Upper lobe of left lung (tissue), 6 donors: ENCODE measurements around the gene GNG7. TPM values are rescaled to one million over a fixed set of nuclear protein-coding genes. Genes with fewer than 3 reads are reported as not detected.
"Not testable (repeated sequence)": the region's sequence is repeated elsewhere in the genome, so short reads cannot be mapped to it uniquely, and the experiment has no call there.

ENCODE experiments used
- ATAC-seq, 2 donors: fragments of 200-7000 bp; cut with Tn5 transposase; one replicate each; pipeline ENCODE4 v1.9.1; 2022; ENCODE audit warnings: mild to moderate bottlenecking in 2 of 2, moderate library complexity in 2 of 2; ENCODE audit not compliant: low FRiP score in 2 of 2
- DNase-seq, 2 donors: peaks; one replicate each; pipeline ENCODE4 v3.0.0-alpha.2; 2019 to 2020
- H3K27ac ChIP-seq, 4 donors: fragments of 200-600 bp; sonication (generic); one replicate each; pipeline ENCODE4 v1.5.1; 2016 to 2019
- H3K27me3 ChIP-seq, 4 donors: fragments of 200-600 bp; sonication (generic); one replicate each; pipeline ENCODE4 v1.5.1; 2017 to 2019
- H3K36me3 ChIP-seq, 4 donors: fragments of 200-600 bp; sonication (generic); one replicate each; pipeline ENCODE4 v1.5.1; 2016 to 2019
- H3K4me1 ChIP-seq, 4 donors: fragments of 200-600 bp; sonication (generic); one replicate each; pipeline ENCODE4 v1.5.1; 2018 to 2019
- H3K4me3 ChIP-seq, 4 donors: fragments of 200-600 bp; sonication (generic); one replicate each; pipeline ENCODE4 v1.5.1; 2017 to 2019; ENCODE audit warnings: mild to moderate bottlenecking in 2 of 4, moderate library complexity in 1 of 4
- H3K9me3 ChIP-seq, 4 donors: fragments of 200-600 bp; sonication (generic); one replicate each; pipeline ENCODE4 v1.5.1; 2018 to 2019
- CTCF ChIP-seq, 6 experiments: fragments of 450-650 bp in 4 of 6; fragments of 200-600 bp in 2 of 6; sonication (generic) in 2 of 6; IDR thresholded peaks; one replicate each; pipeline ENCODE4 v1.5.1; 2016 to 2019; ENCODE audit warnings: antibody characterized with exemption in 6 of 6
- EP300 ChIP-seq, 4 donors: sonication (generic); formaldehyde crosslinking; IDR thresholded peaks; one replicate each; pipeline ENCODE4 v1.5.1; 2017; ENCODE audit warnings: antibody characterized with exemption in 4 of 4, control low read depth in 2 of 4
- POLR2A ChIP-seq, 4 donors: fragments of 450-650 bp; IDR thresholded peaks; one replicate each; pipeline ENCODE4 v1.5.1; 2016 to 2017; ENCODE audit warnings: antibody characterized with exemption in 4 of 4, mild to moderate bottlenecking in 2 of 4
- POLR2AphosphoS5 ChIP-seq, 2 donors: sonication (generic); formaldehyde crosslinking; IDR thresholded peaks; one replicate each; pipeline ENCODE4 v1.5.1; 2017; ENCODE audit warnings: antibody characterized with exemption in 2 of 2
- WGBS, 2 donors: methylation state at CpG; one replicate each; pipeline ENCODE4 v1.1.5; 2017 to 2018; 5-methylcytosine and 5-hydroxymethylcytosine counted together
- total RNA-seq, 6 donors: library from RNA; depleted of rRNA in 4 of 6; stranded (reverse); fragments of >200 nt in 4 of 6; gene quantifications; one replicate each; pipeline versions ENCODE4 v1.1.0 to v1.2.1, GENCODE V29; 2016 to 2021
- donor health status: DM: no; HTN: no; CAD: no; lungs with moderate emphysema.
- donor health status: DM: no; HTN: yes; CAD: no; lungs with severe emphysema.

The GNG7 gene
- total RNA-seq, 6 donors from 2014 or later: 3.5 to 7.7 (median 7.1) TPM

GRCh38 chr19:2608602-2608922 lies 93.9 kb downstream of the GNG7 start:
- no peak for DNase-seq
- ATAC-seq: no peak
- Histone ChIP-seq H3K9me3 (no peaks in the 10 kb centered on the region), H3K4me1 (peaks cover 14 to 21% (median 20%) of the 10 kb centered on the region in 4 donors), H3K36me3 (no peaks in the 10 kb centered on the region), H3K27me3 (no peaks in the 10 kb centered on the region), H3K4me3 (no peak overlapping the region), H3K27ac (no peak overlapping the region)
- 86 to 93% methylated on average over 1 to 7 of the region's 7 CpGs for WGBS, 2 donors
- TF ChIP-seq EP300 (IDR thresholded peaks at IDR 0.05): no peak
- no peak for TF ChIP-seq CTCF (IDR thresholded peaks at IDR 0.05)
- no peak for TF ChIP-seq POLR2AphosphoS5 (IDR thresholded peaks at IDR 0.05)
- TF ChIP-seq POLR2A (IDR thresholded peaks at IDR 0.05): no peak

DNA sequence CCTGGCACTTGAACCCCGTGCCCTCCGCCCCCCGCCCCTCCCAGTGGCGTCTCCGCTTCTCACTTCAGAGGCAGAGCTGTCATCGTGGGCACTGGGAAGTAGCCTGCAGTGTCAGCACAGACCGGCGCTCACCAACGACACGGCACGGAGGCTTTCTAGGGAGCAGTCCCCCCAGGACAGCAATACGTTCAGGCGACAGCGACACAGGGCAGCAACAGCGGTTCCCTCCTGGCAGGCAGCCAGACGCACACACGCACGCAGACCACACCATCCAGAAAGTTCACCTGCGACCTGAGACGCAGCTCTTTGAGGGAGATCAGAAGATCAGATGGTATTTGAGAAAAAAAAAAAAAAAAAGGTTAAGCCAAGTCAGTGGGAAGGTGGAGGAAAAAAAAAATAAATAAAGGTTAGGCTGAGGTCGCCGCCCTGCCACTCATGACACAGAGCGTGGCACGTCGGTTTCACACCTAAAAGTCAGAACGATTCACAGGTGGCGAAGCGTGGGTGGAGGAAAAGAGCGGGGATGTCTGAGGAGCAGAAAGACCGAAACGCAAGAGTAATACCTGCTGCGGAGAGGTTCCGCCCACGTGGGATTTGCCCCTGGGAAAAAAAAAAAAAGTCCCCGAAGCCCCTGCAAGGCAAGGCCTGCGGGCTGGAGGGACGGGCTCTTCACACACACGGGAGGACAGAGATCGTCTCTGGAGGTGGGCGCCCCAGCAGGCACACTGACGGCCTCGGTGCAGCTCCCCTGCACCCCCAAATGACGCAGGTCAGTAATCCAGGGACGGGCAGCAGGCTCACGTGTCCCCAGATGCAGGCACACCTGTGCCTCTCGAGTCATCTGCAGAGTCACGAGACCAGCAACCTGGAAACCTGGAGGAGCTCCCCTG lies 94.5 kb downstream of the GNG7 start:
- WGBS, 2 donors: 62 to 81% methylated on average over 42 to 45 of the region's 47 CpGs
- H3K36me3 ChIP-seq: no peaks in the 10 kb centered on the region
- peak in 1 of 2 donors; percentile 6 for TF ChIP-seq POLR2AphosphoS5 (IDR thresholded peaks at IDR 0.05)
- no peak for TF ChIP-seq EP300 (IDR thresholded peaks at IDR 0.05)
- peak in 1 of 2 donors; percentile 81 for DNase-seq
- peaks cover 17 to 25% (median 22%) of the 10 kb centered on the region in 4 donors for H3K4me1 ChIP-seq
- no peaks in the 10 kb centered on the region for H3K9me3 ChIP-seq
- ATAC-seq: no peak
- H3K4me3 ChIP-seq: no peak overlapping the region
- H3K27ac ChIP-seq: no peak overlapping the region
- no peaks in the 10 kb centered on the region for H3K27me3 ChIP-seq

DNA sequence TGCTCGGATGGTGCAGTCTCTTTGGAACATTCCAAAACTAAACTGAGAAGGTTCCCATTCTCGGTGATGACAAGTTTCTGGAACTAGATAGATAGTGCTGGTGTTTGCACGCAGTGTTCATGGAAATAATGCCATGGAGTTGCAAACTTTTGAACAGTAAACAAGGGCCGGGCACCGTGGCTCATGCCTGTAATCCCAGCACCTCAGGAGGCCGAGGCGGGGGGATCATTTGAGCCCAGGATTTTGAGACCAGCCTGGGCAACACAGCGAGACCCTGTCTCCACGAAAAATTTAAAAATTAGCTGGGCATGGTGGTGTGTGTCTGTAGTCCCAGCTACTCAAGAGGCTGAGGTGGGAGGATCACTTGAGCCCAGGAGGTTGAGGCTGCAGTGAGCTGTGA lies 95.7 kb downstream of the GNG7 start:
- H3K9me3 ChIP-seq, H3K27ac ChIP-seq, DNase-seq, H3K36me3 ChIP-seq, H3K27me3 ChIP-seq, ATAC-seq, H3K4me3 ChIP-seq: not testable (repeated sequence)
- 88 to 89% methylated on average over 9 of the region's 9 CpGs for WGBS, 2 donors
- H3K4me1 ChIP-seq: peaks cover 26 to 34% (median 30%) of the 10 kb centered on the region in 4 donors

DNA sequence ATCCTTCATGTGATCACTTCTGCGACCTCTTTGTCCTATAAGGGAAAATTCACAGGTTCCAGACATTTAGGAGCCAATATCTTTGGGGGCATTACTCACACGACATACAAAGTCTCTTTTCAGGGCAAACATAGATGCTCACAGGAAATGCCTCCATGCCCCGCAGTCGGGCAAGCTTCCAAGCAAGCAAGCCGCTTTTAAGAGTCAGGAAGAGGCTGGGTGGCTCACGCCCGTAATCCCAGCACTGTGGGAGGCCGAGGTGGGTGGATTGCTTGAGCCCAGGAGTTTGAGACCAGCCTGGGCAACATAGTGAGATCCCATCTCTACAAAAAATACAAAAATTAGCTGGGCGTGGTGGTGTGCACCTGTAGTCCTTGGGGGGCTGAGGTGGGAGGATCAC lies 96.6 kb downstream of the GNG7 start:
- 74 to 78% methylated on average over 9 of the region's 9 CpGs for WGBS, 2 donors

GRCh38 chr19:2604747-2605329 lies 97.7 kb downstream of the GNG7 start:
- 85 to 90% methylated on average over 8 of the region's 8 CpGs for WGBS, 2 donors

More for the DNA sequence above, 96.6 kb downstream of the GNG7 start:
- not testable (repeated sequence) for ATAC-seq, H3K4me3 ChIP-seq, DNase-seq, H3K27ac ChIP-seq, H3K9me3 ChIP-seq, H3K27me3 ChIP-seq, H3K36me3 ChIP-seq
- H3K4me1 ChIP-seq: peaks cover 21 to 27% (median 23%) of the 10 kb centered on the region in 4 donors

More at GRCh38 chr19:2604747-2605329, 97.7 kb downstream of the GNG7 start:
- peaks cover 14 to 22% (median 17%) of the 10 kb centered on the region in 4 donors for H3K4me1 ChIP-seq
- H3K9me3 ChIP-seq: no peaks in the 10 kb centered on the region
- TF ChIP-seq POLR2AphosphoS5 (IDR thresholded peaks at IDR 0.05) (no peak), CTCF (IDR thresholded peaks at IDR 0.05) (no peak), EP300 (IDR thresholded peaks at IDR 0.05) (no peak), POLR2A (IDR thresholded peaks at IDR 0.05) (no peak)
- H3K27ac ChIP-seq: no peak overlapping the region
- no peaks in the 10 kb centered on the region for H3K27me3 ChIP-seq
- no peak for ATAC-seq
- H3K4me3 ChIP-seq: no peak overlapping the region
- H3K36me3 ChIP-seq: no peaks in the 10 kb centered on the region
- DNase-seq: no peak
